ENCODE measurements around the gene KIF27. TPM values are rescaled to one million over a fixed set of nuclear protein-coding genes. Genes with fewer than 3 reads are reported as not detected.
"Not testable (repeated sequence)": the region's sequence is repeated elsewhere in the genome, so short reads cannot be mapped to it uniquely, and the experiment has no call there.

Gene KIF27
- total RNA-seq, 4 donors from 2014 or later: 3.2 to 12.9 (median 5.5) TPM

GRCh38 chr9:83912194-83912593, 9.0 kb downstream of the KIF27 start:
- WGBS: 21% methylated on average over 3 of the region's 3 CpGs

GRCh38 chr9:83906144-83906543, 15.1 kb downstream of the KIF27 start:
- H3K27me3 ChIP-seq: no peaks in the 10 kb centered on the region
- no peak for TF ChIP-seq POLR2AphosphoS5 (IDR thresholded peaks at IDR 0.05)
- TF ChIP-seq CTCF (IDR thresholded peaks at IDR 0.05): no peak
- no peak for TF ChIP-seq EP300 (IDR thresholded peaks at IDR 0.05)
- TF ChIP-seq POLR2A (IDR thresholded peaks at IDR 0.05): no peak
- H3K36me3 ChIP-seq: no peaks in the 10 kb centered on the region
- DNase-seq (ENCODE audit: low spot score in 2 of 2): no peak
- H3K4me1 ChIP-seq: no peaks in the 10 kb centered on the region
- H3K4me3 ChIP-seq: no peak overlapping the region
- H3K9me3 ChIP-seq: no peaks in the 10 kb centered on the region
- no peak overlapping the region for H3K27ac ChIP-seq

More at GRCh38 chr9:83912194-83912593, 9.0 kb downstream of the KIF27 start:
- H3K27ac ChIP-seq; DNase-seq (ENCODE audit: low spot score in 2 of 2); H3K9me3 ChIP-seq; H3K4me3 ChIP-seq; H3K27me3 ChIP-seq; H3K4me1 ChIP-seq; H3K36me3 ChIP-seq: not testable (repeated sequence)
- TF ChIP-seq CTCF (IDR thresholded peaks at IDR 0.05): peak in 1 of 2 donors; percentile 13

DNA sequence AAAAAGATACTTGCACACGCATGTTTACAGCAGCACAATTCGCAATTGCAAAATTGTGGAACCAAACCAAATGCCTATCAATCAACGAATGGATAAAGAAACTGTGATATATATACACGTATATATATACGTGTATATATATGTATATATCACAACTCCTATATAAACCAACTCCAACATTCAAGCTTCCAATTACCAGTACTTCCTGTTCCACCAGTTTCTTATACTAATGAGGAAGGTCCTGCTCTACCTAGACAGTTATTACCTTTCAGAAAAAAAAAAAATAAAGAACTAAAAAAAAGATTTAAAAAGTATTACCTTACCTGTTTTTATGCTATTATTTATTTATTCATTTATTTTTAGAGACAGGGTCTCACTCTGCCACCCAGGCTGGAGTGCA, 20.6 kb downstream of the KIF27 start:
- WGBS: 84% methylated on average over 5 of the region's 5 CpGs
- not testable (repeated sequence) for H3K4me3 ChIP-seq; H3K9me3 ChIP-seq; H3K4me1 ChIP-seq; H3K27ac ChIP-seq; H3K36me3 ChIP-seq; DNase-seq (ENCODE audit: low spot score in 2 of 2); H3K27me3 ChIP-seq

DNA sequence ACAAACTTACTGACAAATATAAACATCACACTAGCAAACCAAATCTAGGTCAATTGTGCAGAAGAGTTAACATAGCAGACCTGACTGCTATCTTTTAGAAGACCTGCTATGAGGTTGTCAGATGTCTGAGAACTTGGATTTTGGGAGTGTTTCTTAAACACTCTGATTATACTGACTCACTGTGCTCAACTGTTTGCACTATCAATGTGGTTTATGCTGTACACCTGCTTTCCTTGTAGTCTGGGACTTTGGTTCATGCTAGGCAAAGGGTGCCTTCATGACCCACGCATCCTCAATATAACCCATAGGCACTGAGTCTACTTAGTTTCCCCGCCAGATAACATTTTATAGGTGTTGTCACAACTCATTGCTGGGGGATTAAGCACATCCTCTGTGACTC, 26.9 kb downstream of the KIF27 start:
- not testable (repeated sequence) for H3K4me3 ChIP-seq; H3K4me1 ChIP-seq; H3K27ac ChIP-seq; H3K27me3 ChIP-seq; H3K9me3 ChIP-seq; DNase-seq (ENCODE audit: low spot score in 2 of 2); H3K36me3 ChIP-seq
- 100% methylated on average over 2 of the region's 2 CpGs for WGBS

- not testable (repeated sequence) for DNase-seq (ENCODE audit: low spot score in 2 of 2); H3K36me3 ChIP-seq; H3K27ac ChIP-seq; H3K4me3 ChIP-seq; H3K27me3 ChIP-seq; H3K4me1 ChIP-seq; H3K9me3 ChIP-seq
- WGBS: 100% methylated on average over 2 of the region's 2 CpGs
Measured at GRCh38 chr9:83886498-83886897, 34.7 kb downstream of the KIF27 start.

DNA sequence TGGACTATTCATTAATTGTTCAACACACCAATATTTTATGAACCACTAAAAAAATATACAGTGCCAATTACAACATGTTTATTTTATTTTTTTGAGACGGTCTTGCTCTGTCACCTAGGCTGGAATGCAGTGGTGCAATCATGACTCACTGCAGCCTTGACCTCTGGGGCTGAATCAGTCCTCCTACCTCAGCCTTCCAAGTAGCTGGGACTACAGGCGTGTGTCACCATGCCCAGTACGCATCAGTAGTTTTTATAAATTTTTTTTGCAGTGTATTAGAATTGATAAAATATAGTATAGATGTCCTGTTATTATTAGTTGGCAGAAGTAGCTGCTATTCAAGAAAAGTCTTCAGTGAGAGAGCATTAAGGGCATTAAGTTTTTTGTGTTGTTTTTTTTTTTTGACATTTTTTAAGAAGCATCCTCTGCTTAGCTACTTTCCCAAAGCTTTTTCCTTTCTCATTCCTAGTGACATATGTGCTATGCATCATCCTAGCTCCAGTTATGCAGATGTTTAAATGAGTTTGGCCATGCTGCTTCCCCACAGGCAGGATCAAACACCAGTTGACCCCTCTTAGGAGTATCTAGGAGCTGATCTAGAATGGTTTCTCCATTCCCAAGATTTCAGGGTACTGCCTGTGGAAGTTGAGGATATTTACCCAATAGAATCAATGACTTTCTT, 35.5 kb downstream of the KIF27 start:
- DNase-seq (ENCODE audit: low spot score in 2 of 2); H3K4me1 ChIP-seq; H3K27me3 ChIP-seq; H3K27ac ChIP-seq; H3K36me3 ChIP-seq; H3K9me3 ChIP-seq; H3K4me3 ChIP-seq: not testable (repeated sequence)
- 71% methylated on average over 3 of the region's 3 CpGs for WGBS

DNA sequence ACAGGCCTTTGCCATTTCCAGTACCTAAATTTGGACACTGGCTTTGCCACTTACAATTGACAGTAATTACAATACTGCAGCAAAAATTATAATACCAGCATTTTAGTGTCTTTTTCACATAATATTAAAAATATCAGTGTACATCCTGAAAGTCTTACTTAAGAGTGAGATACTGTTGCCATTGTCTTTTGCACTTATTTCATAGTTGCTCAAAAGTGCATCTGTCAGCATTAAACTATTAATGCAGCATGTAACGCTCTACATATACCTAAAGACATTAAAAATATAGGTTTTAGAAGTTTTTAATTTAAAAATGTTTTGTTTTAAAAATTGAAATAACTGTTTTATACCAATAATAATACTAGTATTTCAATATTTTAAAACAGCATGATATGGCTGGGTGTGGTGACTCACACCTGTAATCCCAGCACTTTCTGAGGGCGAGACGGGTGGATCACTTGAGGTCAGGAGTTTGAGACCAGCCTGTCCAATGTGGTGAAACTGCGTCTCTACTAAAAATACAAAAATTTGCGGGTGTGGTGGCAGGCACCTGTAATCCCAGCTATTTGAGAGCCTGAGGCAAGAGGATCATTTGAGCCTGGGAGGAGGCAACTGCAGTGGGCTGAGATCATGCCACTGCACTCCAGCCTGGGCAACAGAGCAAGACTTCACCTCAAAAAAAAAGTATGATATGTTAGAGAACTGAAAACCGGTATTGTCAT, 39.4 kb downstream of the KIF27 start:
- not testable (repeated sequence) for H3K4me3 ChIP-seq; H3K27me3 ChIP-seq; H3K27ac ChIP-seq; DNase-seq (ENCODE audit: low spot score in 2 of 2); H3K36me3 ChIP-seq; H3K4me1 ChIP-seq; H3K9me3 ChIP-seq
- WGBS: 90% methylated on average over 6 of the region's 6 CpGs

DNA sequence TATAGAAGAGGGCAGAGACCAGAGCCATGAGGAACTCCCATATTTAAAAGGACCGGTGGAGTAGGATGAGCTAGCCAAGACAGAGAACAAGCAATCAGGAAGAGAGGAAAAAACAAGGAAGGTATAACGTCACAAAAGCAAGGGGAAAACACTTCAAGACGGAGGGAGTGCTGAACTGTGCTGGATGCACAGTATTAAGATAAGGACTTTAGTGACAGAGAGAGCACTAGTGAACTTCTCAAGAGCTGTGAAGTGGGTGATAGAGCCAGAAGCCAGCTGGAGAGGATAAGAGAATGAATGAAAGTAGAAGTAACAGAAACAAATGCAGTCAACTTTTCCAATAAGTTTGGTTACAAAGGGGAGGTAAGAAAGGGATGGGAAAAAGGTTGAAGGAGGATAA, 45.7 kb downstream of the KIF27 start:
- not testable (repeated sequence) for H3K27me3 ChIP-seq; H3K9me3 ChIP-seq; DNase-seq (ENCODE audit: low spot score in 2 of 2); H3K27ac ChIP-seq; H3K4me3 ChIP-seq; H3K4me1 ChIP-seq; H3K36me3 ChIP-seq
- WGBS: 96% methylated on average over 3 of the region's 3 CpGs

DNA sequence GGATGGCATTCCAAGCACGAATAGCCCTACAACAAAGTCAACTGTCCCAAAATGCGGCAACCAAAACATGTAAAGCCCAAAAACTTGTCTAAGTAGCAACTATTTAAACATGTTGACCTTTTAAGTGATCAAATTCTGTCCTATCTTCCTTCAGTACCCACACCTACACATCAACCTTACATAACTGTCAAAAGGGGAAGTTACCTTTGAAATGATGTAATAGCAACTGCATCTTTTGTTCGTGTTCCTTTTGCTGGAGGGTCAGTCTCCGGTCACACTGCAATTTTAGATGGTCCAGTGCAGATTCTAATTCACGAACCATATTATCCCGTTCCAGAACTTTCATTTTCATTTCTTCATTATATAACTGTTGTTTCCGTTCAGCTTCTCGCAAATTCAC, 71.3 kb downstream of the KIF27 start:
- WGBS: 97% methylated on average over 7 of the region's 8 CpGs
- H3K36me3 ChIP-seq: peaks cover 17% of the 10 kb centered on the region
- not testable (repeated sequence) for H3K27ac ChIP-seq; H3K9me3 ChIP-seq; DNase-seq (ENCODE audit: low spot score in 2 of 2); H3K27me3 ChIP-seq; H3K4me1 ChIP-seq; H3K4me3 ChIP-seq

DNA sequence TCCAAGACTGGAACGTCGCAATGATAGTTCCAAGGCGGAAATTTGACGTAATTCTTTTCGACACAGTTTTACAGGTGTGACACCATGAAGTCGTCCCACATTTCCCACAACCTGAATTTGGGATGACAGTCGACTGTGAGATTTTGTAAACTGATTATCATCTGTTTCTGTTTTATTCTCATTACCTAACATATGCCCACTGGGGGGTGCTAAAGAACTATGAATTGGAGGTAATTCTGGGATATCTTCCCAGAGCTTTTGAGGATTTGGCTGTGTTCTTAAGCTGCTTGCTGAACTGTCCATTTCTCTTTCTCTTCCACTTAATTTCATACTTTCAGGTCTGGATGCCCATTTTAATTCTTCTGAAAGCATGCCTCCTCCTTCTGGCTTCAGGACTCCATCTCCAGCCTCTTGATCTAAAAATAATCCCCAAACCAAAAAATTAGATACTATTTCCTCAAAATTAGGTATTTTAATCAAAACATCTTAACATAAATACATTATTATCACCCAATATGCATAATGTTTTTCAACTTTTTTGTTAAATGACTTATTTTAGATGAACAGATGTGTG, 84.1 kb downstream of the KIF27 start:
- not testable (repeated sequence) for H3K27ac ChIP-seq; H3K9me3 ChIP-seq; H3K4me1 ChIP-seq; H3K27me3 ChIP-seq; H3K4me3 ChIP-seq; DNase-seq (ENCODE audit: low spot score in 2 of 2); H3K36me3 ChIP-seq
- 74% methylated on average over 7 of the region's 7 CpGs for WGBS

DNA sequence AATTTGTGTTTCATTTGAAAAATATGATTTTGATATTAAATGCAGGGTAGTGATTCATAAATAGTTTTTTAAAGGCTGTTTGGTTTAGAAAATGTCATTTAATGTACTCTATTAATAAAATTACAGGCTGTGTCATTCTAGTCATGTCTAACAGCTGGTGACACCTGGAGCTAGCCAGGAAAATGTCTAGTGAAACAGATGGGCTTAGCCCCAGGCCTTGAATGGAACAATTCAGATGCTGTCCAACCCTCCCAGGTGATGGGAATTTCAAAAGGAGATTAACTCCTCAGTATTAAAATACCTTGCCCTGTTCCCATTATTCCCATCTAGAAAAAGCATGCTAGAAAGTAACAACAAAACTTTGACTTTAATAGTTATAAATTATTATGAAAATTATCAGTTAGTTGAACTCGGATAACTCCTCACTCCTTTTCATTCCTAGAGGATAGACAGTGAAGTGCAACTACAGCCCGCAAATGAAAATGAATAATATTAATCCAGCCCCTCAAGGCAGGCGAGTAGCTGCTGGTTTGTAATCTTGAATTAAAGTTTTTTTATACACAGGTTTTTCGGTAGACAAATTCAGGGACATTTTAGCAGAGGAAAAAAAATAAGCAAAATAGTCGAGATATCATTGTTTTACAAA, 90.7 kb downstream of the KIF27 start:
- not testable (repeated sequence) for H3K36me3 ChIP-seq; H3K27ac ChIP-seq; DNase-seq (ENCODE audit: low spot score in 2 of 2); H3K4me1 ChIP-seq; H3K27me3 ChIP-seq; H3K9me3 ChIP-seq; H3K4me3 ChIP-seq
- WGBS: 42% methylated on average over 5 of the region's 5 CpGs

All from suprapubic skin (tissue), 4 donors.